Activated CD4-positive, alpha-beta T cell treated with anti-CD3 and anti-CD28 coated beads for 48 hours (primary cell): ENCODE measurements around the gene NFIA.

Experiments used
- DNase-seq: peaks from one replicate; pipeline ENCODE4 v3.0.0-alpha.2; 2020

The NFIA gene

DNA sequence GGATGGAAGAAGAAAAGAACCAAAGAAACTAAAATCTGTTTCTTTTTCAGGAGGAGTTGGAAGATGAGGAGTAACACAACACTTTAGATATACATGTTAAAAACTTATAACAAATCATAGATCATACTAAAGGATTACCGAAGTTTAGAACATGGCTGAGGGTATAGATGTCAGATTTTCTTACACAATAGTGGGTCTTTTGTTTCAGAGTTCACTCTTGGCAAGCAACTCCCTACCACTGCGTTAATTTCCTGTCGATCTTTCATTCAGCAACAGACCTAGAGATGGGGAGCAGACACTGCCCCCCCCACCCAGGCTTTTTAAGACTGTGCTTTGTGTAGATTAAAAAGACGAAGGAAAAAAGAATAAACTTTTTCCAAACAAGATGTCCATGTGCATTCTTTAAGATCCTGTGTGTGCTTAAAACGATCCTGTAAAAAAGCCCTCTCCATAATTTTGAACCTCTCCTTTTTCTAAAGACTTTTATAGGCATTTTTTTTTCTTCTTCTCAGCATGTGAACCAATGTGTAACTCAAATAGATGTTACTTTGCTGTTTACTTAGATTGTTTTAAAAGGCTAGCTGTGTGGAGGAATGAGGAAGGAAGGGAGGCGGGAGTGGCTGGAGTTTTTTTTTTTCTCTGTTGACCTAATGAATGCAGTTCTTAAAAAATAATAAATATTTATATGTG, 50.4 kb downstream of the NFIA start:
- DNase-seq = no peak

DNA sequence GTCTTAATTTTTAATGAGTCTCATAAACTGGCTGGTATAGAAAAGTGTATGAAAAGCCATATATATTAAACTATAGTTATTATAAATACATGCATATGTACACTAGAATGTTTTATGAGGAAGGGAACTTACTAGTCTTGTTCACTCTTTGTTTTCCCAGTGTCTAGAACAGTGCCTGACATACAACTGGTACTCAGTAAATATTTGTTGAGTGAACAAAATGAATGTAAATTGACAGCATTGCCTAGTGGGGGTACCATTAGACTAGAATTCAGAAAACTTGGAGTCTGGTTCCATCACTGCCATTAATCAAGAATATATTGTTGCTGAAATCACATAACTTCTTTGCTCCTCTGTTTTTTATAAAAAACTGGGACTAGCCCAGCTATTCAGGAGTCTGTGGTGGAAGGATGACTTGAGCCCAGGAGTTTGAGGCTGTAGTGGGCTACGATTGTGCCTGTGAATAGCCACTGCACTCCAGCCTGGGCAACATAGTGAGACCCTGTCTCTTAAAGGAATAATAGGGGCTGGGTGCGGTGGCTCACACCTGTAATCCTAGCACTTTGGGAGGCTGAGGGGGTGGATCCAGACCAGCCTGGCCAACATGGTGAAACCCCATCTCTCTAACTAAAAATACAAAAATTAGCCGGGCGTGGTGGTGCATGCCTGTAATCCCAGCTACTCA, 51.1 kb downstream of the NFIA start:
- no peak for DNase-seq

- no peak for DNase-seq
Observed at GRCh38 chr1:61135291-61135690, 52.9 kb downstream of the NFIA start.

GRCh38 chr1:61138305-61138704, 55.9 kb downstream of the NFIA start:
- no peak for DNase-seq

GRCh38 chr1:61138921-61139774, 56.8 kb downstream of the NFIA start:
- no peak for DNase-seq

DNA sequence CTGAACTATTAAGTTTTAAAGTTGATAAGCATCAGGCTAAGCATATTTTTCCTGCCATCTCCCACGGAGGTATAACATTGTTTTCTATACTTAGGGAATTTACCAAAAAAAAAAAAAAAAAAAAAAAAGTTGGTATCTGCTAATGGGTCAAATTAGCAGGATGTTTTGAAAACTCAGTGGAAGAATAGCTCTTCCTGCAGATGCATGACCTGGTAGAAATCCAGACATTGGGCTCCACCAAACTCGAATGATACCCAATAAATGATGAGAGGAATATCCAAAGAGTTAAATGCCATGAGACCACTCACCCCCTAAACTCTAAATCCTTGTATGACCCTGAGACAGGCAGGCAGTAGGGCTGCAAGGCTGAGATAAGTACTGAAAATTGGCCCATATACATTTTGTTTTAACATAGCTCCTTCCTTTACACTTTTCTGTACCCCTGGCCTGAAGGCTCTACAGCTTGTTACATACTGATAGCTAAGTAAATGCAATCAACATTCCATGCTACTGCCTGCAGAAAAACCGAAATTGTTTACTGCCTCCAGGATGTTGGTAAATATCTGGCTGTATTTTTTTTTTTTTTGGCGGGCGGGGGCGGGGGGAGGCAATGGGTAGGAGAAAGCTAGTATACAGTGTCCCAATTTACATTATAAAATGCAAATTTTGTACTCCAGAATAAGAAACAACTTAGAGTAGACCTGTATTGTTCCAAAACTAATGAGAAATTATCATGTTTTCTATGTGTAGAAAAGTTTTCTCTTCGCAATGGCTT, 57.6 kb downstream of the NFIA start:
- no peak for DNase-seq

- DNase-seq = no peak
Observed at GRCh38 chr1:61140778-61141177, 58.4 kb downstream of the NFIA start.

DNA sequence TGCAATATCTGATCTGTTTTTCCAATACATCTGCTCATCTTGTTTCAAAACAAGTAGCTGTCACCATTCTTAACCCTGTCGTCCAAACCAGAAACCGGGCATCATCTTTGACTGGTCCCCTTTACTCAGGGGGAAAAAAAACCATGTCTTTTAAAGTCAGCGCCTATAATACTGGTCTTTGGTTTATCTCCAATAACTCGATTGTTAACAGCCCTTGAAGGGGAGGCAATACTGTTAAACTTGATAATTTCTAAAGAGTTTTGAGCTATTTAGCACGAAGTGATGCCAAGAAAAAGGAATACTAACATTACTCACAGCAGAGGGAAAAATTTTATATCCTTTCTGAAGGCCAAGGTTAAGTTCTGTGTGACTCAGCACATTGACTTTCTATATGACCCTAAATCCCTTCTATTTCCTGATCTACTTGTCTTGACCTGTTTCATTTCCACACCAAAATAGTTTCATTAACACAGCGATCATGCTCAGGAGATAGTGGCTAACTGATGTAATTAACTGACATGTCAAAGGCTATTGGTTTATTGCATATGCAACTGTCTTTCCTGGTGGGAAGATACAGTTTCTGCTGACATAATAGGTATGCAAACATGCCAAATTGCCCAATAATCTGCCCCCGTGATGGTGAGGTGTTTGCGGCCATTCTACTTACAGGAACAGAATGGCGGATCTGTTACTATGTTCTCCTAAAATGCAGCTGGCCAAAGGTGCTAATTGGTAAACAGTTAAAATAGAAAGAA, 59.1 kb downstream of the NFIA start:
- no peak for DNase-seq

- DNase-seq = no peak
Observed at GRCh38 chr1:61142043-61142440, 59.7 kb downstream of the NFIA start.

- no peak for DNase-seq
Observed at GRCh38 chr1:61142726-61143500, 60.6 kb downstream of the NFIA start.

GRCh38 chr1:61143821-61144424, 61.6 kb downstream of the NFIA start:
- DNase-seq = no peak

DNA sequence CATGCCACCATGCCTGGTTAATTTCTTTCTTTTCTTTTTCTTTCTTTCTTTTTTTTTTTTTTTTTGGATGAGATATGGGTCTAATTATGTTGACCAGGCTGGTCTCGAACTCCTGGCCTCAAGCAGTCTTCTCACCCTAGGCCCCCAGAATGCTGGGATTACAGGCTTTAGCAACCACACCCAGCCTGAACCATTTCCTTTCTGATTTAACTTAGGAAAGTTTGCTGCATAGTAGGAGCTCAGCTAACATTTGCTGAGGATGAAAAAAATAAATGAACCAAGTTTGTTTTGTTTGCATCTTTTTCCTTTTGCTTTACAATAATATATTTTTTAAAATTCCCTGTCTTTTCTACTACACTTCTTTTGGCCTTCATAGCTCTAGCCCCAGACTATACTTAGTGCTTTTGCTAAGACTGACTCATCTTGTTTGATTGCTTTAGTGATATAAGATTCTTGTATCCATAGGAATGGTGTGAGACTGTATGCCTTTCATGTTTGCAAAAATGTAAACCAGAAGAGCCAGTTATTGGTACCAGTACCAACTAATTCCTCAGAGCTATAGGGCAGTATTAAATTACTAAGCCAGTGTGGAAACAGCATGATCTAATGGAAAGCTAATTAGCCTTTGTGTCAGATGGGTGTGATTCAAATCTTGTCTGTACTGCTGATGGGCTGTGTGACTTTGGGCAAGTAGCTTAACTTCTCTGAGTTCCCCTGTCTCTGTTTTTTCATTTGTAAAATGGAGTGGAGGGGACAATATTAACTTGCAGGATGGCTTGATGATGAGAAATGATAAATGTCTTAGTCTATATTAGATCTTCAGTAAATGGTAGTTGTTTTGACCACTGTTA, 66.9 kb downstream of the NFIA start:
- DNase-seq = no peak

DNA sequence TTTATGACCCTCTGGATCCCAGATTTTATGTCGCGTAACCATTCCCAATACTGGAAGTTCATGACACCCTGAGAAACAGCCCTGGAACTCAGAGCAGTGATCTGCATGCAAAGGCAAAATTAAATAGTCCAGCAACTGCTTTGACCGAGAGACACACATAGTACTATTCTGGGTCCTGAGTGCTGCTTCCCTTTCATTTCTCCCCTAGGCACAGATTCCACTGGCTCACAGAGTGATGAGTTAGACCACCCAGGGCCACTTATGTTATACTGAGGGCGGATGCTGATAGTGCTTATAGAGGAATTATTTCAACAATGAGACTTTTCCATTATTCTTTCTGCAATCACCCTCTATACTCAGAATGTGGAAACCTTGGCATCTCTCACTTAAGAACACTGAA, 69.2 kb downstream of the NFIA start:
- DNase-seq = no peak

DNA sequence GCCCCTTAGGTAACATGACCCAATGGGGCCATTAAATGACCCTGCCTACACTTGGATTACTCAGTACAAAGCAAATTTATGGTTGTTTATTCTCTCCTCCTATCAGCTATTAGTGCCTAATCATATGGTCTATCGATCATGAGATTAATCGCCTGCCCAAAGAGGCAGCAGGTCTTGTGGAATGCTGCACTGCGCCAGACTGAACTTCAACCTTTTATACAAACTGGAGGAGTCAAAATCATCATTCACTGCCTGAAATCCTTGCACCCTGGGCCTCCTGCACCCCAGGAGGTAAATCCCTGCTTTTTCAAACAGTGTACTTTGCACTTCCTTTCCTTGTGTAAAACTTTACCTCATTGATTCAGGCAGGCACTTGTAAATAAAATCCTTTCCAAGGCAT, 69.7 kb downstream of the NFIA start:
- DNase-seq = no peak

DNA sequence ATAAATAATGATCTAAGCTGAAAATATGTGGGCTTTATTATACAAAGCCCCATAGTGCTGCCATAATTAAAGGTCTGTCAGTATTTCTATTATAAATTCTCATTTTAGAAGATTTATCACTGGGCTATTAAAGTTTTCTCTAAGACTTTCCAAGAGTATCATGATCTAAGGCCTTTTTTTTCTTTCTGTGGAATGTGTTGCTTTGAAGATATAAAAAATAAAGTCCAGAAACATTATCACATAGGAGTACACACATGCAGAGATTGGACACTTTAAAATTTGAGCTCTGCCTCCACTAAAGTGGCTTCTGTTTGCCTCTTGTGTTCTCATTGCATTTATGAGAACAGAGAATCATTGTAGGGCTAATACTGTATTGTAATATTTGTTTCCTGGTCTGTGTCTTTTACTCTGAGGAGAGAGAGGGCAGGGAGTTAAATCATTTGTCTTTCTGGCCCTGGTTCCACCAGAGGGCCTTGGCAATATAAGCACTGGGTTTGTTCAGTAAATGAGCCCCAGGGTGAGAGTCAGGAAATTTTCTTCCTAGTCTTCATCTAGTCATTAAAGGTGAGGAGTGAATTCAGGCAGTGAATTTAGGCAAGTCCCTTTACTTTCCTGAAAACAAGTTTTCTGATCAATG, 70.2 kb downstream of the NFIA start:
- DNase-seq = no peak

DNA sequence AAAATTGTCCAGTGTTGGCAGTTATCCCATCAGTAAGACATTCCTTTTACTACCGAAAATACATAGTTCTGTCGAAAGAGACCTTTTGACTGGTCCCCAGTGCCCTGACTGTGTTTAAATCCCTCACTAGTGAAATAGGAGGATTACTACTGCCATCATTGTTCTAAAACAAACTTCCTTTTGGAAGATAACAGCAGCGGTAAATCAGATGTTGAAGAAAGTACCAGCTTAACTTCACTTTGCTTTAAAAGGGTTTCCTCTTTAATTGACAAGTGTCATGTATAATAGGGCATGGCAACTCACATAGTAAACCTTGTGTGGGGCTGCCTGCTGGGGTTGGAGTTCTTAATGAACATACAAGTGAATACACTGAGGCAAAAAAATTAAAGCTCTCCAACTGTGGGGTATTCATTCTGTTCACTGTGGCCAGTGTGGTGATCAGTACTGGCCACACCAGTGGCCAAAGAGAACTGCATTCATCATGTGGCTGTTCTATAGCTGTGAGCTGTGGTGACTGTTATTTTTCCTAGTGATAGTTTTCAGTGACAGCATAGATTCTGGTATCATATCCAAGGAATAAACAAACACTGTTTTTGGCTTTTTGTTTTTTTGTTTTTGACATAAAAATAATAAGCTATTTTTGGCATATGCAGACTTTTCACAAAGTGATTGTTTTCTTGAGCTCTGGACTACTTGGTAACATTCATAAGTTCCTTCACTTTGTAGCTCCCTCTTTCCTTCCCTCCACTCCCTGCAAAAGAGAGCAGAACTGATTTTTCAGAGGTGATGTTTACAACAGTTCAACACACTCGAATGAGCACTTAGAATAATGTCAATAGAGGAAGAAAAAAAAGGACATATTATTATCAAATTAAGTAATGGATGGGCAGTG, 74.5 kb downstream of the NFIA start:
- no peak for DNase-seq

- DNase-seq = no peak
Observed at GRCh38 chr1:61157468-61157987, 75.2 kb downstream of the NFIA start.

- no peak for DNase-seq
Observed at GRCh38 chr1:61158591-61158990, 76.2 kb downstream of the NFIA start.
